HG03108 (cell line): ENCODE results near the gene PIGB.
"Not testable (repeated sequence)": the region's sequence is repeated elsewhere in the genome, so short reads cannot be mapped to it uniquely, and the experiment has no call there.

ENCODE experiments used
- ATAC-seq: cut with Tn5 transposase; IDR thresholded peaks from one replicate; pipeline ENCODE4 v1.9.1; 2021; ENCODE audit warnings: moderate library complexity; ENCODE audit not compliant: unreplicated experiment

The PIGB gene

DNA sequence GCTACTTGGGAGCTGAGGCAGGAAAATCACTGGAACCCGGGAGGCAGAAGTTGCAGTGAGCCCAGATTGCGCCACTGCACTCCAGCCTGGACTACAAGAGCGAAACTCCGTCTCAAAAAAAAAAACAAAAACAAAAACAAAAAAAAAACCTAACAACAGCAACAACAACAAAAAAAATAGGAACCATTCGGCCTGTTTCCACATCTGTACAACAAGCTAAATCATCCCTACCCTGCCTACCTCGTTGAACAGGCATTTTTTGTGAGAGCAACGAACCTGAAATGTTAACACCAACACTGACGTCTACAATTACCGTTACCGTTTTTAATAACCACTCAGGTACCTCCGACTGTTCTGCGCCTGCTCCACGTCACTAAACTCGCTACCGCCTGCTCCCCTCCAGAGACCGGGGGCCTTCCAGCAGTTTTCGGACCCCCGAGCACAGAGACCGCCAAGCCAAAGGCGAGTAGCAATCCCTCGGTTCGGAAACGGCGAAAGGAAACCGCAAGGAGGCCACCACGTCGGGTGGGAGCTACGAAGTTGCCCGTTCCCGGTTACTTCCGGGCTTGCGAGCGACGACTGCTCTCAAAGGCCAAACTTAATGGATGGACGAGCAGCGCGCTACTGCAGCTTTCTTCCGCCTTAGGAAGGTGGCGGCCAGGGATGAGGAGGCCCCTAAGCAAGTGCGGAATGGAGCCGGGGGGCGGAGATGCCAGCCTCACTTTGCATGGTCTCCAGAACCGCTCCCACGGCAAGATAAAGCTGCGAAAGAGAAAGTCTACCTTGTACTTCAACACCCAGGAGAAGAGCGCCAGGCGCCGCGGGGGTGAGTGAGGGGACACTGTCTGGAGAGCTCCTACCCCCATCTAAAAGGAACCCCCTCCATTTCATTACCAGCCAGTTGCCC, at the start of gene PIGB, which contains the start of gene PIGBOS1:
TSS of gene PIGB (plus strand) at position 635 of the 907 bp plus-strand sequence. CDS start at position 664, 29 bp downstream.
TSS of gene PIGBOS1 (minus strand) at position 536 of the 907 bp plus-strand sequence. CDS start 1,331 bp downstream, outside the sequence.
- ATAC-seq = peak; percentile 90

DNA sequence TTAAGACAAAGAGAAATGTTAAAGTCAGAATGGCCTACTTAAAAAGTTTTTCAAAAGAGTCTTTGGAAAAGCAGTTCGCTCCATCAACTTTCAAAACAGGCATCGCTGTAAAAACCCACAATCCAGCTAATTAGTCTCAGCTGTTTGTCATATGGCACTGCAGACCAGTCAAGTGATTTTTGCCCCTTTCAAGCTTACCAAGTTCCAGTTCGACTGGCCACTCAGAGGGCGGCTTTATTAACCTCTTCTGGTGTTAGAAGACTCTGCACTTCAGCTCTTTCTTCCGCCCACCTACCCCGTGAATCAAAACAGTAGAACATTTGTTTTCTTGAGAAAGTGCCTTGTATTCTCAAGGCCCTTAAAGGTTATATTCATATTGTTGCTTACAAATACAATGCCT, 48.7 kb upstream of the PIGB start:
- ATAC-seq = no peak

DNA sequence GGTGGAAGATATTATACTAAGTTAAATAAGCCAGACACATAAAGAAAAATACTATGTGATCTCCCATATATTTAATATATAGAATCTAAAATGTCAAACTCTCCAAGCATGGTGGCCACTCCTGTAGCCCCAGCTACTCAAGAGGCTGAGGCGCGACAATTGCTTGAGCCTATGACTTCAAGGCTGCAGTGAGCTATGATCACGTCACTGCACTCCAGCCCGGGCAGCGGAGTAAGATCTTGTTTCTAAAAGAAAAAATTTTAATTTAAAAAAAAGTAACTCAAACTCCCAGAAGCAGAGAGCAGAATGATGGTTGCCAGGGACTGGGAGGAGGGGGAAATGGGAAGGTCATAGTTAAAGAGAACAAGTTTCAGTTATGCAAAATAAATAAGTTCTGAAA, 42.7 kb upstream of the PIGB start:
- ATAC-seq = no peak

DNA sequence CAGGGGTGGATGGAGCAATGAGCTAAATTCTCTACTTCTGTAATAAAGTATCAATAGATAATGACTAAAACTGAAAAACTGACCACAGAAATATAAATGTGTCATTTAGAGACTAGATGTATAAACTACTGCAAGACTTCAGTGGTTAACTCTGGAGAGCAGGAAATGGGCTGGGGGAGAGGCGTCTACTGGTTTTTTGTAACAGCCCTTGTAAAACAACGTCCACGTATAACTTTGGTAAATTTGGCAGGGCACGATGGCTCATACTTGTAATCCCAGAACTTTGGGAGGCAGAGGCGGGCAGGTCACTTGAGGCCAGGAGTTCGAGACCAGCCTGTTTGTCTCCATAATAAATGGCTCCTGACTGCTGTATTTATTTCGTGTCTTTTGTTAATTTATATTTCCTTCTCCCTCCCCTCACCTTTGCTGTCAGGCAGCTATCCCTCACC, 41.9 kb upstream of the PIGB start:
- ATAC-seq = peak; percentile 43

DNA sequence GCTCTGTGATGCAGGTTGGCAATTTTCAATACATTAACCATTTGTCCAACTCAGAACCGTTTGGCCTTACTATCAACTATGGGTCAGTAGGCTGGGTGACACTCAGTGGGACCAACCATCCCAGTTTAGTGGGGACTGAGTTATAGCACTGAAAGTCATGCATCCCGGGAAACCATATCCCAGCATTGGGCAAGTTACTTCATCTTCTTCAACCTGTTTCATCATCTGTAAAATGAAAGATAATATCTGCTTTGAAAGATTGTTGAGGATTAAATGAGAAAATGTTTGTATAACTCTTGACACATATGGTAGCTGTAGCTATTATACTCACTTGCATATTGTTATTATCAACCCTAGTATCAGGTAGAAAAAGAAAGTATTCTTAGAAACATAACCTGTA, 41.3 kb upstream of the PIGB start:
- no peak for ATAC-seq

DNA sequence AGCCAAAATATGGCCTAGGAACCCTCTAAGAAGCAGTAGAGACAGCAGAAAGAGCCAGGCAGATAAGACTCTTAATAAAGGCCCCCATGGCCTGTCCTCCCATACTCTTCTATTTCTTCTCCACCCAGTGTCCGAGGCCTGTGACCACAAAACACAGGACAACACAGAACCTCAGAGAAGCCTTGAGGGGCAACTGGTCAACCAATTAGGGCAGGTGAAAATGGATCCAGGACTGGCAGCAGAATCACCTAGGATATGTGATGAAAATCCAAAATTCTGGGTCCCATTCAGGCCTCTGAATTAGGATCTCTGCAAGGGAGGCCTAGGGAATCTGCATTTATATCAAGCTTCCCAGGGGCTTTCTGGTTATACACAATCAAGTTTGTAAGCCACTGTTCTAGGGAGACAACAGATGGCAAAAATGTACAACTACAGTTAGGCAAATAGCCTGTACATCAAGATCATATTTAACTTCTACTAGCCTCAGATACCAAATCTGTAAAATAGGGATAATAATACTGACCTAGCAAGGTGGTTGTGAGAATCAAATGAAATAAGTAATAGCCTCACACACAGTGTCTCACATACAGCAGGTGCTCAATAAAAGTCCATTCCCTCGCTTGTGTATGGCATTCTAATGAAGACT, 39.8 kb upstream of the PIGB start:
- ATAC-seq = no peak

DNA sequence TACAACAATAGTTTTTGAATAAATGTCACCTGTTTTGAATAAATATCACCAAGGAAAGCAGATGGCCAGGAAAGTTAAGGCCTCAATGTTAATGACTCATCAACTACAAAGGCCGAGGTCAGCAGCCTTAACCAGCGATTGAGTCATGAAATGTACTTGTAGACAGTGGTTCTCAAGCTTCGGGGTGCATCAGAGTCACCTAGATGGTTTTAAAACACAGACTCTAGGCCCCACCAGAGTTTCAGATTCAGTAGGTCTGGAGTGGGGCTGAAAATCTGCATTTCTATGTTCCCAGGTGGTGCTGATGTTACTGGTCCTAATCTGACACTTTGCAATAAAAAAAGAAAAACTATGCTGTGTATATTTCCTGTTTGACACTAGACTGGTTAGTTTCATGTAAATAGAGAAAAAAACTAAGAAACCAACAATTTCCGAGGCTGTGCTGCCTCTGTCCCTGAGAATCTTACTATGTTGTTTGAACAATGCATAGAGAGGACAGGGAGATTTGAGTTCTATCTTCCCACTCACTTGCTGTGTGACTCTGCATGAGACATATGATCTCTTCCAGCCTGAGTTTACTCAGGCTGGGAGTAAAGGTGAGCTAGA, 39.2 kb upstream of the PIGB start:
- peak; percentile 81 for ATAC-seq

DNA sequence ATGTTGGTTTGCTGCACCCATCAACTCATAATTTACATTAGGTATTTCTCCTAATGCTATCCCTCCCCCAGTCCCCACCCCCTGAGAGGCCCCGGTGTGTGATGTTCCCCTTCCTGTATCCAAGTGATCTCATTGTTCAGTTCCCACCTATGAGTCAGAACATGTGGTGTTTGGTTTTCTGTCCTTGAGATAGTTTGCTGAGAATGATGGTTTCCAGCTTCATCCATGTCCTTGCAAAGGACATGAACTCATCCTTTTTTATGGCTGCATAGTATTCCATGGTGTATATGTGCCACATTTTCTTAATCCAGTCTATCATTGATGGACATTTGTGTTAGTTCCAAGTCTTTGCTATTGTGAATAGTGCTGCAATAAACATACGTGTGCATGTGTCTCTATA, 38.4 kb upstream of the PIGB start:
- not testable (repeated sequence) for ATAC-seq

DNA sequence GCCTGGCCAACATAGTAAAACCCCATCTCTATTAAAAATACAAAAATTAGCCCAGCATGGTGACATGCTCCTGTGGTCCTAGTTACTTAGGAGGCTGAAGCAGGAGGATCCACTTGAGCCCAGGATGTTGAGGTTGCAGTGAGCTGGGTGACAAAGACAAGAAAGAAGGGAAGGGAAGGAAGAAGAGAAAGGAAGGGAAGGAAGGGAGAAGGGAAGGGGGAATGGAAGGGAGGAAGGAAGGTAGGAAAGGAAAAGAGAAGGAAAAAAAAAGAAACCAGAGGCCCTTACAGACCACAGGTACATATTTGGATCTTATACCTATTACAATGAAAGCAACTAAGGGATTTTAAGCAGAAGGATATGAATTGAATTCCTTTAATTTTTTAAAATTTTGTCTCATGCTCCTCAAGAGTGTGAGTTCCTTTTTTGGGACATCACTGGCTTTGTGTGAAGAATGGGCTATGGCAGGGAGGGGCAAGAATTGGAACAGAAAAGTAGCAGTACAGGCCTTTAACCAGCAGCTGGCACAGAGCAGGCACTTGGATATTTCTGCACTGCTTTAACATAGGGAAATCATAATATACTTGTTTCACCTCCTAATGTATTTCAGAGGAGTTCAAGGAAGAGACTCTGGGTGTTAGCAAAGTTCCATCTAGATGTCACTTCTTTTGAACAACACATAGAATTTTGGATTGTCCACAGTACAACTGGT, 37.3 kb upstream of the PIGB start:
- ATAC-seq = no peak

DNA sequence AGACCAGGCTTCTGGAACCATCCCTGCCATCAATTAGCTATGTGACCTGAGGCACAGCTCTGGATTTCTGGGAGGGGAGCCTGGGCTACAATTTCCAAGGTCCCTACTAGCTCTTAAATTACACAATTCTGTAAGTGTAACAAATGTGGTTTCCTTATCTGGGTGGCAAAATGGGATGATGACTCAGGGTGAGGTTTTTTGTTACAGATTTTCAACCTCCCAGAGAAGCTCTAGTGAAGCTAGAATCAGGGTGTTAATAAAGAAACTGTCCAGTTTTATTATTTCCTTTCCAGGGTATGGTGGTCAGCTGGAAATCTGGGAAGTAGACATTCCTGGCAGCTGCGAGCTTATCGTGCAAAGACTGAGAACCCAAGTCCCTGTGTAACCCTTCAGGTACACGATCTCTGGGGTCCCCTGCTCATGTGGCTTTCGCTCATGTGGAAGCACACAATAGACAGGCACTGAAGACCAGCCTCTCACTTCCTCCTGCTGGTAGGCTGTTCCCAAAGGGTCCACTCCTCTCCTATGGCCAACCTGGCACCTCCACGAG, 36.7 kb upstream of the PIGB start:
- no peak for ATAC-seq

DNA sequence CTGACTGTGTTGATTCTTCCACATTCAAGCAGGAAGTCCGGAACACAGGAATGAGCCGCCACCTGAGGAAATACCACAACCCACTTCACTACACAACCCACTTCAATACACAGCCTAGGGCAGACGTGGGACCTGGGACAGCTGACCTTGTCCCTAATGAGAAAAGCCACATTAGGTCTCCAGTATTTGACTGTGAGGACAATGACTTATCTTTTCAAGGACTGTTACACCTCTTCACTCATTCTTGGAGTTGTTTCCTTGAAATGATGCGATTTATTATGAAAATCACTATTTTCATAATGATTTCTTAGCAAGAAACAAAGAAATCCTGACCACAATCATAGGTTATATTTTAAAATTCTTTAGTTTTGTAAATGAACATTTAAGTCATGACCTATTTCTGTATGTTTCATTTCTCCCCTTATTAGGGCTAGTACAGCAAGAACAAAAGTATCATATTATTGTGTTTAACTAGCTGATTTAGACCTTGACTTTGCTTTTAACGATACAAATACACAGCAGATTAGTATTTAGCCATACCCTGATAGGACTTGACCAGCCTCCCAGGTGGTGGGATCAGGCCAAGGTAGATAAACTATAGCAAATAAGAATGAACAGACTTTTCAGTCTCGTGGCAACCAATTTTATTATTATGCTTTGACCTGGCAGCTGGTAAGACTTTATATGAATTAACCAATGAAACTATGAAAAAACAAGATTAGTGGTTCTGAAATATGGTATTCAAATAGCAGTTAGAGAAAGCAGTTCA, 35.5 kb upstream of the PIGB start:
- ATAC-seq = no peak

DNA sequence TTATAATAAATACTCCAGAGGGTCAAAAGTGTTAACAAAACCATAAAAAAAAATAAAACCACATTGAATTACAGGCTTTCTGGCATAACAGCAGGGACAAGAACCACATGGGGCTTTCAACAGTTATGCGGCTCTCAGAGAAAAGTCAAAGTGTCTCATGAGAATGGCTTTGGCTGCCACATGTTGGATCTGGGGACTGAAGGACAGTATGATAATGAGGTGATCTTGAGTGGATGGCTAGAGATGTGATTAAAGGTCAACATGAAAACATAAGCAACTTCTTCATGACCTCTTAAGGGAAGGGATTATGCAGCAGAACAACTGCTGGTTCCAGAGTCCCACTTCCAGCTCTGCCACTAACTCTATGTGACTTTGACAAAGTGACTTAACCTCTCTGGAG, 34.6 kb upstream of the PIGB start:
- no peak for ATAC-seq

DNA sequence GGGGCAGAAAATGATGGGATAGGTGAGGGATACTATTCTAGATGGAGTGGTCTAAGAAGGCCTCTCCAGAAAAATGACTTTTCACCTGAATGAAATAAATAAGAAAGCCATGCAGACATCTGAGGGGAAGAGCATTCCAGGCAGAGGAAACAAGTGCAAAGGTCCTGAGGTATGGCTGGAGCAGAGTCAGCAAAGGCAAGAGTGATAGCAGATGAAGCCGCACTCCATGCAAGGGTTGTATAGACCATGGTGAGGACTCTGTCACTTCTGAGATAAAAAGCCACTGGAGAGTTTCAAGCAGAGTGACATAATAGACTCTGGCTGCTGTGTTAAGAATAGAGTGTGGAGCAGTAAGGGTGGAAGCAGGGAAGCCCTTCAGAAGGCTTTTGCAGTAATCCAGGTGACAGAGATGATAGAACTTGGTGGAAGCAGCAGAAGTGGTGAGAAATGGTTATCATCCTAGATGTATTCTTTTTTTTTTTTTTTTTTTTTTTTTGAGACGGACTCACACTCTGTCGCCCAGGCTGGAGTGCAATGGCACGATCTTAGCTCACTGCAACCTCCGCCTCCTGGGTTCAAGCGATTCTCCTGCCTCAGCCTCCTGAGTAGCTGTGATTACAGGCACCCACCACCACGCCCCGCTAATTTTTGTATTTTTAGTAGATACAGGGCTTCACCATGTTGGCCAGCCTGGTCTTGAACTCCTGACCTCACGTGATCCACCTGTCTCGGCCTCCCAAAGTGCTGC, 32.4 kb upstream of the PIGB start:
- ATAC-seq = not testable (repeated sequence)

DNA sequence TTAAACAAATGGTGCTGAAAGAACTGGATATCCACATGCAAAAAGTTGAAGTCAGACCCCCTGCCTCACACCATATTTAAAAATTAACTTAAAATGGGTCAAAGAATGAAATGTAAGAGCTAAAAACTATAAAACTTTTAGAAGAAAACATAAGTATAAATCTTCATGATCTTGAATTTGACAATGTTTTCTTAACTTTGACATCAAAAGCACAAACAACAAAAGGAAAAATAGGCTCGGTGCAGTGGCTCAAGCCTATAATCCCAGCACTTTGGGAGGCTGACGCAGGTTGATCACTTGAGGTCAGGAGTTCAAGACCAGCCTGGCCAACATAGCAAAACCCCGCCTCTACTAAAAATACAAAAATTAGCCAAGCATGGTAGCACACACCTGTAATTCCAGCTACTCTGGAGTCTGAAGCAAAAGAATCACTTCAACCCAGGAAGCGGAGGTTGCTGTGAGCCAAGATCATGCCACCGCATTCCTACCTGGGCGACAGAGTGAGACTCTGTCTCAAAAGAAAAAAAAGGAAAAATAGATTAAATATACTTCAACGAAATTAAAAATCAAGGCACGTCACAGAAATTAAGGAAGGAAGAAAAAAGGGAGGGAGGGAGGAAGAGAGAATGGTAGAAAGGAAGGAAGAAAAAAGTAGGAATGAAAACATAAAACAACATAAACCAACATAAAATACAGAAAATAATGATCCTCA, 30.9 kb upstream of the PIGB start:
- no peak for ATAC-seq

DNA sequence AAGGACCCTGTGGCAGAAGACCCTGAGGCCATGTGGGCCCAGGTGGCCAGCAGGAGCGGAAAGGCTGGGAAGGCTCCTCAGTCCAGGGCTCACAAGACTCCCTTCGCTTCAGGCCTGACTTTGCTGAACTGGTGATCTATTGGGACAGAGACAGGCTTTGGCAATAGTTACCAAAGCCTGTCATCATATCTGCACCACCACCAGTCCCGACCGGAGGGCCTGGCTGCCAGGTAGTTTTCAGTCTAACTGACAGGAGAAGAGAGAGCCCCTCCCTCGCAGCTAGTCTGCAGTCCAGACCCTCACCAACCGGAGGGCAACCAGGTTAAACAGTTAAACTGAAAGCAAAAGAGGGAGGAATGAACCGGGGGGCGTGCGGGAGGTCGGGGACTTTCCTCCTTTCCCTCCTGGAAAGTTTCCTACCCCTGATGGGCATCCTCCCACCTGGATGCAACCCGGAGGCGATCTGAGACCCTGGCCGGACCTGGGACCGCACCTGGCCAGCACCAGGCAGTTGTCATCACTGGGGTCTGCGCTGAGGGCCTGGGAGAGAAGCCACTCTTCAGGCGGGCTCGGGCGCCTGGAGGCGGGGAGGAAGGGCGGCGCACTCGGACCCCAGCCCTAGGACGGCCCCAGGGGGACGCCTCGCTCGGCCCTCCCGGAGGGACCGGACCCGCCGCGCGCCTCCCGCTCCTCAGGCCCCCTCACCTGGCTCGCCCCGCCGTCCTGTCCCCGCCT, 29.8 kb upstream of the PIGB start:
- ATAC-seq = peak; percentile 19

DNA sequence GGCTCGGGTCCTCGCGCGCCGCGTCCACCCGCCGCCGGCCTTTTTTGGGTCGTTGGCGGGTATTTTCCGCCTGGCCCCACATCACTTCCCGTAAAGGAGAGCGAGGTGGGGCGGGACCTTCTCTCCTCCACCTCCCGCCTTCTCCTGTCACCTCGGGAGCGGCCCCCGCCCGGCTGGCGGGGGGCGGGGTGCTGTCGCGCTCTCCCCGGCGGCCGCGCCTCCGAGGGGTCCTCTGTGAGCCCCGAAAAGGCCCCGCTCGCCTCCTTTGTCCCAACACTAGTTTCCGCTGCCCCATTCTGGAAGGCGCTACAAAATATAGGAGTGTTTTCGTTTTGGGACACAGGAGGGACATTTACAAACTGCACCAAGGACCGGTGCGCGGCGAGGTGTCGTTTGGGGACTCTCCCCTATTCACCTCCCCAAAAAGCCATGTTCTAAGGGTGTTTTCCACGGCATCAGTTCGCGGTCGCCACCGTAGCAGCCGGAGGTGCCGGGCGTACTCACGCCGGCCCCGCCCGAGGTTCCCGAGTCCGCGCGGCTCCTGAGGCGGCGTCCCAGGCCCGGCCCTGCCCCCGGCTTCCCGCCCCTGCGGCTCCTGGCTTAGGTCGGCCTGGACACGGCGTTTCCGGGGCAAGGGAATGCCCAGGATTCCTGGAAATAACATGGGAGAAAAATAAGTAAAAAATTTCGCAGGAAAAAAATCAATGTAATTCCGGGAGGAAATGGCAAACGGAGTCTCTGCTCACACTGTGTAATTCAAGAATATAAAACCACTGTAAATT, 29.1 kb upstream of the PIGB start, which contains the start of gene RAB27A:
TSS of gene RAB27A (minus strand) at position 68 of the 782 bp plus-strand sequence. CDS start 54,879 bp downstream, outside the sequence.
- ATAC-seq = peak; percentile 60

DNA sequence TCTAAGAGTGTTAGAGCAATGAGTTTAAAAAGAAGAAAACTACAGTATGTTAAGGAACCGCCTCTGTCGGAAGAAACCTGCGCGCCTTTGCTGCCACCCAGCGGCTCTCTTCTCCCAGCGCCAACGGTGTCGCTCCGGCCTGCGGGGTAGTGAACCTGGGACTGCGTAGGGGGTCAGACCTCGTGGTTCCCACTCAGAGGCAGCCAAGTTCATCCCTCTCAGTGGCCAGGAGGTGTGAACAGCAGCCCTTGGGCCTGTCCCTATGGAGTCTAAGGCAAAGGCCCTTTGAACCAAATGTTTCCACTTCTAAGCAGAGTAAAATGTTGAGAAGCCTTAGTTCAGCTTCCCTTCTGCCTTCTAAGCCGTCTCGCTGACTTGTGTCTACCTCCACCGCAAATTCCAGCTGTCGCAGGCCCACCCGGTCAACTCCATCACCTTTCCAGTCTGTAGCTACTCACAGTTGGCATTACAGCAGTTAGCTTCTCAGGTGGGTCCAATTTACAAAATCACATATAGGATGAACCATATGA, 28.4 kb upstream of the PIGB start:
- ATAC-seq = peak; percentile 80
